Endothelial cell of umbilical vein (primary cell): ENCODE results near the gene GJD2. TPM values are rescaled to one million over a fixed set of nuclear protein-coding genes. Genes with fewer than 3 reads are reported as not detected.

ENCODE experiments used
- BruUV-seq: library from RNA; stranded (reverse); fragments of 400-500 nt; replicated peaks from 2 replicates; lab custom pipeline; 2021; lab: Mats Ljungman, UMichigan
- CTCF ChIA-PET: fragments of 300-600, 350-600 bp; sonication (Branson Sonifier 250); formaldehyde crosslinking; loops from one replicate; lab custom pipeline; 2021; ENCODE audit warnings: antibody characterized with exemption, inconsistent platforms; lab: Charles Lee
- POLR2A ChIA-PET: fragments of 300-600, 350-600 bp; sonication (Branson Sonifier 250); formaldehyde crosslinking; loops from one replicate; lab custom pipeline; 2021; ENCODE audit warnings: antibody characterized with exemption, inconsistent platforms; lab: Charles Lee
- DNase-seq: peaks from one replicate; pipeline ENCODE4 v3.0.0-alpha.2; 2011; ENCODE audit warnings: low read depth, low spot score
- FAIRE-seq: peaks from 2 replicates; lab custom pipeline; 2011; peaks lifted over from hg19 to GRCh38; lab: Jason Lieb, UNC
- H2AFZ ChIP-seq: 2 replicates; pipeline ENCODE4 v1.6.0; 2012; ENCODE audit warnings: low read depth, low read length, control low read depth, inconsistent platforms
- H3K27ac ChIP-seq: 2 replicates; pipeline ENCODE4 v1.5.1; 2011; ENCODE audit warnings: low read depth, mild to moderate bottlenecking, control low read depth, low read length, moderate library complexity; ENCODE audit not compliant: insufficient read depth
- H3K27me3 ChIP-seq, 2 experiments: 2 replicates each; pipeline versions ENCODE4 v1.6.0 to v1.6.1; 2011; ENCODE audit warnings: low read length in 2 of 2, mixed read lengths in 1 of 2; ENCODE audit not compliant: control insufficient read depth in 2 of 2, insufficient read depth in 2 of 2
- H3K36me3 ChIP-seq, 2 experiments: 2 replicates in 1 of 2; 3 replicates in 1 of 2; pipeline ENCODE4 v1.5.1; 2011; ENCODE audit warnings: low read length in 2 of 2, mild to moderate bottlenecking in 1 of 2, moderate library complexity in 1 of 2; ENCODE audit not compliant: control insufficient read depth in 2 of 2, insufficient read depth in 2 of 2; ENCODE audit errors: extremely low read depth in 1 of 2
- H3K4me1 ChIP-seq: 3 replicates; pipeline ENCODE4 v1.5.1; 2011; ENCODE audit warnings: mild to moderate bottlenecking, low read length; ENCODE audit not compliant: control insufficient read depth, insufficient read depth; ENCODE audit errors: extremely low read depth
- H3K4me2 ChIP-seq: 2 replicates; pipeline ENCODE4 v1.6.1; 2011; ENCODE audit warnings: low read length, control low read depth, mixed read lengths; ENCODE audit not compliant: insufficient read depth
- H3K4me3 ChIP-seq, 3 experiments: fragments of 200-600 bp in 1 of 3; sonication (generic), shearing (Covaris generic) in 1 of 3; replicated peaks in 1 of 3; 2 replicates each; pipeline ENCODE4 v1.5.1; 2011 to 2016; ENCODE audit warnings: control low read depth in 3 of 3, low read length in 3 of 3, mild to moderate bottlenecking in 2 of 3, inconsistent platforms in 1 of 3, low read depth in 1 of 3, moderate library complexity in 1 of 3; ENCODE audit not compliant: insufficient read depth in 1 of 3
- H3K79me2 ChIP-seq: 2 replicates; pipeline ENCODE4 v1.6.0; 2012; ENCODE audit warnings: low read length, inconsistent platforms; ENCODE audit not compliant: control insufficient read depth, insufficient read depth
- H3K9ac ChIP-seq: replicated peaks from 2 replicates; pipeline ENCODE3; 2011; ENCODE audit warnings: low read length, control low read depth; ENCODE audit not compliant: insufficient read depth; ENCODE audit errors: extremely low read depth
- H3K9me1 ChIP-seq: replicated peaks from 3 replicates; pipeline ENCODE4 v1.6.0; 2011; ENCODE audit warnings: mild to moderate bottlenecking, low read length; ENCODE audit not compliant: control insufficient read depth, insufficient read depth; ENCODE audit errors: extremely low read depth
- H3K9me3 ChIP-seq: replicated peaks from 2 replicates; pipeline ENCODE4 v1.5.1; 2012; ENCODE audit warnings: low read length, inconsistent platforms; ENCODE audit not compliant: control insufficient read depth, insufficient read depth
- H4K20me1 ChIP-seq: replicated peaks from 2 replicates; pipeline ENCODE3; 2011; ENCODE audit warnings: mild to moderate bottlenecking, low read length; ENCODE audit not compliant: control insufficient read depth, insufficient read depth; ENCODE audit errors: extremely low read depth
- EZH2 ChIP-seq: IDR thresholded peaks from 2 replicates; pipeline ENCODE4 v1.6.1; 2012; ENCODE audit warnings: borderline replicate concordance, low read depth, mild to moderate bottlenecking, moderate library complexity, low read length, inconsistent platforms; ENCODE audit not compliant: severe bottlenecking
- FOS ChIP-seq: IDR thresholded peaks from 2 replicates; pipeline ENCODE4 v1.6.1; 2011; ENCODE audit warnings: mild to moderate bottlenecking, low read length, moderate library complexity, borderline replicate concordance; ENCODE audit not compliant: insufficient read depth
- GATA2 ChIP-seq: IDR thresholded peaks from 2 replicates; pipeline ENCODE4 v1.7.0; 2011; ENCODE audit warnings: low read depth, mild to moderate bottlenecking, moderate library complexity, mixed read lengths, low read length; ENCODE audit not compliant: insufficient read length, insufficient read depth
- JUN ChIP-seq: IDR thresholded peaks from 2 replicates; pipeline ENCODE4 v1.6.1; 2011; ENCODE audit warnings: borderline replicate concordance, low read depth; ENCODE audit not compliant: insufficient read length, insufficient read depth
- MYC ChIP-seq: IDR thresholded peaks from one replicate; pipeline ENCODE4 v1.6.1; 2011; ENCODE audit warnings: mild to moderate bottlenecking, low read depth, low read length
- POLR2A ChIP-seq: IDR thresholded peaks from 2 replicates; pipeline ENCODE4 v1.6.1; 2012; ENCODE audit warnings: low read depth, mild to moderate bottlenecking, control low read depth, low read length
- POLR2AphosphoS5 ChIP-seq: IDR thresholded peaks from 2 replicates; pipeline ENCODE4 v1.6.1; 2012; ENCODE audit warnings: low read depth, mild to moderate bottlenecking, control low read depth, low read length, moderate library complexity; ENCODE audit not compliant: insufficient read depth
- dilution Hi-C: fragments of 300-500 bp; cut with MboI; formaldehyde crosslinking; loops from one replicate; pipeline ENCODE4 v1.15.0; 2019; ENCODE audit warnings: low sequenced_read_pairs; ENCODE audit not compliant: extremely low pct_ligation_motif_present
- intact Hi-C: fragments of 100-400 bp; cut with micrococcal nuclease; formaldehyde crosslinking; loops from one replicate; pipeline ENCODE4 v1.10.0; 2022
- polyA plus RNA-seq, 4 experiments: library from polyadenylated mRNA; depleted of rRNA in 3 of 4; stranded (reverse) in 3 of 4; unstranded in 1 of 4; fragments of >200 nt; gene quantifications; 2 replicates each; pipeline versions ENCODE4 v1.2.1 to v1.2.3, GENCODE V29; 2011 to 2012; ENCODE audit warnings: missing spikeins in 1 of 4
- total RNA-seq: library from RNA; stranded (reverse); gene quantifications from 2 replicates; pipeline ENCODE4 v1.2.3, GENCODE V29; 2021
- TF ChIP-seq, protein P1 (sequence below): IDR thresholded peaks from 2 replicates; pipeline ENCODE4 v1.6.1; 2011; ENCODE audit not compliant: insufficient read depth, insufficient read length
- TF ChIP-seq, protein P2 (sequence below), 2 donors: IDR thresholded peaks; 1 replicate in 1 of 2; 2 replicates in 1 of 2; pipeline ENCODE4 v1.5.1; 2011; ENCODE audit warnings: low read length in 2 of 2, mild to moderate bottlenecking in 2 of 2, moderate library complexity in 2 of 2, control low read depth in 1 of 2, inconsistent platforms in 1 of 2, low read depth in 1 of 2; ENCODE audit not compliant: insufficient read depth in 1 of 2; ENCODE audit errors: extremely low read depth in 1 of 2

GJD2 gene
- total and polyA plus RNA-seq, 2 donors (not counting 3 experiments of a cell fraction or from before 2014, with no cell fraction given): not detected

DNA sequence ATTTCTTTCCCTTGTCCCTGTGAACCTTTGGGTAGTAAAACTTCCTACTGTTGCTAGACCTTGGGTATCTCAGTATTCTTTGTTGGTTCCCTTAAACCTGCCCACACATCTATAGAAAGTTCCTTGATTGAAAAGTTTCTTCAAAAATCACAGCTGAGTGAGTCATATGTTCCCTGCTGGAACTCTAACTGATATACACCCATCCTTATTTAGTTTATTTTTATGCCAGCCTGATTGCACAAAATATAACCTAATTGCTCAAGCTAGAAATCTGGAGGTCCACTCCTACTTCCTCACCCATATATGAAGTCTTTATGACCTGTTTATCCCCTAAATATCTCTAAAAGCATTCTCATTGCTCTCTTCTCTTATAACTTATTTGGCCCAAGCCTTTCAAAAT lies 13.7 kb upstream of the GJD2 start:
- no peaks in the 10 kb centered on the region for H3K9me1 ChIP-seq
- H2AFZ ChIP-seq: no peak overlapping the region
- H3K36me3 ChIP-seq: no peaks in the 10 kb centered on the region
- CTCF ChIA-PET: no interaction called here
- DNase-seq (no peak), FAIRE-seq (no peak)
- POLR2A ChIA-PET: no interaction called here
- H3K79me2 ChIP-seq: no peaks in the 10 kb centered on the region
- H3K9ac ChIP-seq: no peak overlapping the region
- no peaks in the 10 kb centered on the region for H4K20me1 ChIP-seq
- no TSS peak for BruUV-seq
- H3K9me3 ChIP-seq: no peaks in the 10 kb centered on the region
- H3K4me2 ChIP-seq: no peak overlapping the region
- dilution Hi-C loops (no loop called here), intact Hi-C loops (no loop called here)
- no peaks in the 10 kb centered on the region for H3K4me1 ChIP-seq
- peaks cover 7 to 20% of the 10 kb centered on the region in 2 experiments for H3K27me3 ChIP-seq
- TF ChIP-seq FOS (no peak), MYC (no peak), POLR2AphosphoS5 (no peak), POLR2A (no peak), GATA2 (no peak), EZH2 (no peak), JUN (no peak)
- TF ChIP-seq, protein P1, sequence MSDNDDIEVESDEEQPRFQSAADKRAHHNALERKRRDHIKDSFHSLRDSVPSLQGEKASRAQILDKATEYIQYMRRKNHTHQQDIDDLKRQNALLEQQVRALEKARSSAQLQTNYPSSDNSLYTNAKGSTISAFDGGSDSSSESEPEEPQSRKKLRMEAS: no peak
- TF ChIP-seq, protein P2, sequence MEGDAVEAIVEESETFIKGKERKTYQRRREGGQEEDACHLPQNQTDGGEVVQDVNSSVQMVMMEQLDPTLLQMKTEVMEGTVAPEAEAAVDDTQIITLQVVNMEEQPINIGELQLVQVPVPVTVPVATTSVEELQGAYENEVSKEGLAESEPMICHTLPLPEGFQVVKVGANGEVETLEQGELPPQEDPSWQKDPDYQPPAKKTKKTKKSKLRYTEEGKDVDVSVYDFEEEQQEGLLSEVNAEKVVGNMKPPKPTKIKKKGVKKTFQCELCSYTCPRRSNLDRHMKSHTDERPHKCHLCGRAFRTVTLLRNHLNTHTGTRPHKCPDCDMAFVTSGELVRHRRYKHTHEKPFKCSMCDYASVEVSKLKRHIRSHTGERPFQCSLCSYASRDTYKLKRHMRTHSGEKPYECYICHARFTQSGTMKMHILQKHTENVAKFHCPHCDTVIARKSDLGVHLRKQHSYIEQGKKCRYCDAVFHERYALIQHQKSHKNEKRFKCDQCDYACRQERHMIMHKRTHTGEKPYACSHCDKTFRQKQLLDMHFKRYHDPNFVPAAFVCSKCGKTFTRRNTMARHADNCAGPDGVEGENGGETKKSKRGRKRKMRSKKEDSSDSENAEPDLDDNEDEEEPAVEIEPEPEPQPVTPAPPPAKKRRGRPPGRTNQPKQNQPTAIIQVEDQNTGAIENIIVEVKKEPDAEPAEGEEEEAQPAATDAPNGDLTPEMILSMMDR (IDR thresholded peaks at IDR 0.05; ENCODE audit: extremely low read depth in 1 of 2, insufficient read depth in 1 of 2, low read depth in 1 of 2, low read length in 2 of 2): no peak
- no peak overlapping the region for H3K4me3 ChIP-seq
- no peak overlapping the region for H3K27ac ChIP-seq
